Neural cell (in vitro differentiated cells): Measurements from ENCODE around the gene GPC5.

Experiments
- EP300 ChIP-seq: fragments of 450-650 bp; conservative IDR thresholded peaks from 2 replicates; pipeline ENCODE4 v1.6.1; 2014; ENCODE audit warnings: antibody characterized with exemption, mild to moderate bottlenecking, moderate library complexity; ENCODE audit not compliant: poor library complexity, severe bottlenecking
- POLR2AphosphoS5 ChIP-seq: IDR thresholded peaks from 2 replicates; pipeline ENCODE4 v1.6.1; 2012
- RAD21 ChIP-seq: fragments of 450-650 bp; conservative IDR thresholded peaks from 2 replicates; pipeline ENCODE4 v1.6.1; 2014; ENCODE audit warnings: antibody characterized with exemption, mild to moderate bottlenecking, moderate library complexity
- TAF1 ChIP-seq: IDR thresholded peaks from 2 replicates; pipeline ENCODE4 v1.6.1; 2012; ENCODE audit warnings: low read depth
- TF ChIP-seq, protein P1 (sequence below): fragments of 450-650 bp; IDR thresholded peaks from 2 replicates; pipeline ENCODE4 v1.5.1; 2014; ENCODE audit warnings: antibody characterized with exemption, mild to moderate bottlenecking, moderate library complexity; ENCODE audit not compliant: poor library complexity, severe bottlenecking

GRCh38 chr13:91699863-91700262 lies 301.4 kb downstream of the GPC5 start:
- TF ChIP-seq, protein P1, sequence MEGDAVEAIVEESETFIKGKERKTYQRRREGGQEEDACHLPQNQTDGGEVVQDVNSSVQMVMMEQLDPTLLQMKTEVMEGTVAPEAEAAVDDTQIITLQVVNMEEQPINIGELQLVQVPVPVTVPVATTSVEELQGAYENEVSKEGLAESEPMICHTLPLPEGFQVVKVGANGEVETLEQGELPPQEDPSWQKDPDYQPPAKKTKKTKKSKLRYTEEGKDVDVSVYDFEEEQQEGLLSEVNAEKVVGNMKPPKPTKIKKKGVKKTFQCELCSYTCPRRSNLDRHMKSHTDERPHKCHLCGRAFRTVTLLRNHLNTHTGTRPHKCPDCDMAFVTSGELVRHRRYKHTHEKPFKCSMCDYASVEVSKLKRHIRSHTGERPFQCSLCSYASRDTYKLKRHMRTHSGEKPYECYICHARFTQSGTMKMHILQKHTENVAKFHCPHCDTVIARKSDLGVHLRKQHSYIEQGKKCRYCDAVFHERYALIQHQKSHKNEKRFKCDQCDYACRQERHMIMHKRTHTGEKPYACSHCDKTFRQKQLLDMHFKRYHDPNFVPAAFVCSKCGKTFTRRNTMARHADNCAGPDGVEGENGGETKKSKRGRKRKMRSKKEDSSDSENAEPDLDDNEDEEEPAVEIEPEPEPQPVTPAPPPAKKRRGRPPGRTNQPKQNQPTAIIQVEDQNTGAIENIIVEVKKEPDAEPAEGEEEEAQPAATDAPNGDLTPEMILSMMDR = no peak
- TF ChIP-seq RAD21 = no peak
- TF ChIP-seq TAF1 = no peak
- TF ChIP-seq EP300 = no peak
- TF ChIP-seq POLR2AphosphoS5 = no peak
